ELR (cell line): ENCODE data around the gene METRNL.
"Not testable (repeated sequence)": the region's sequence is repeated elsewhere in the genome, so short reads cannot be mapped to it uniquely, and the experiment has no call there.

Experiments used
- DNase-seq: peaks from one replicate; pipeline ENCODE4 v3.0.0-alpha.2; 2015; ENCODE audit warnings: low read depth

Gene METRNL

GRCh38 chr17:83140249-83140566, 60.8 kb downstream of the METRNL start:
- not testable (repeated sequence) for DNase-seq

DNA sequence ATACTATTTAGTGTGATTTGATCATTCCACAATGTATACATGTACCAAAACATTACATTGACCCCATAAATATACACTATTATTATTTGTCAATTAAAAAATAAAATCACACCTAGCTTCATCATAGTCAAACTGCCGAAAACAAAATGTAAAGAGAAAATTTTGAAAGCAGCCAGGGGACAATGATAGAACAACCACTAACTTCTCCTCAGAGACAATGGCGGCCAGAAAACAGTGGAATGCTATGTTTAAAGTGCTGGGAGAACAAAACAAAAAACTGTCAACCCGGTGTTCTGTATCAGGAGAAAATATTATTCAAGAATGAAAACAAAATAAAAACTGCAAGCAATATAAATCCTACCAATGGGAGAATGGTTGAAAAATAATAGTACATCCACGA, 63.2 kb downstream of the METRNL start:
- no peak for DNase-seq

DNA sequence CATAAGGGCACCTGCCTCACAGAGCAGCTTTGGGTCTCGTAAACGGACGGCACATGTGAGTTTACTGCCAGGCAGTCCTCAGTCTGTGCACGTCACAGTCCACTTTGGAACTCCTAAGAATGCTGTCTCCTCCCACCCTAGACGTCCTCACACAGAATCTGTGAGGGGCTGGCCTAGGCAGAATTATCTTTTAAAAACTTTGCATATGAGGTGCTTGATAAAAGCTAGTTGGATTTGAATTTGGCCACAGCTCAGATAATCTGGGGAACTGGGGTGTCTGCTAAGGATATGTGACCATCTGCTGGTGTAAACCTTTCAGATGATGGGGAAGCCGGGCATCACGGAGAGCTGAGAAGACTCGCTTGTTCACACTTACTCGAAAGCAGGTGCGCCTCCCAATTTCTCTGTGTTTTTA, 64.4 kb downstream of the METRNL start:
- no peak for DNase-seq
